22Rv1 (cell line): ENCODE data around the gene MAP3K20.
"Not testable (repeated sequence)": the region's sequence is repeated elsewhere in the genome, so short reads cannot be mapped to it uniquely, and the experiment has no call there.

Source experiments
- H3K27ac ChIP-seq: fragments of 450-650 bp; 2 replicates; pipeline ENCODE4 v1.5.1; 2017
- CTCF ChIP-seq: fragments of 450-650 bp; IDR thresholded peaks from 2 replicates; pipeline ENCODE4 v1.5.1; 2017; ENCODE audit warnings: mild to moderate bottlenecking
- ZFX ChIP-seq: fragments of 450-650 bp; IDR thresholded peaks from 2 replicates; pipeline ENCODE4 v1.6.1; 2017; ENCODE audit warnings: antibody characterized with exemption, borderline replicate concordance

MAP3K20 gene

DNA sequence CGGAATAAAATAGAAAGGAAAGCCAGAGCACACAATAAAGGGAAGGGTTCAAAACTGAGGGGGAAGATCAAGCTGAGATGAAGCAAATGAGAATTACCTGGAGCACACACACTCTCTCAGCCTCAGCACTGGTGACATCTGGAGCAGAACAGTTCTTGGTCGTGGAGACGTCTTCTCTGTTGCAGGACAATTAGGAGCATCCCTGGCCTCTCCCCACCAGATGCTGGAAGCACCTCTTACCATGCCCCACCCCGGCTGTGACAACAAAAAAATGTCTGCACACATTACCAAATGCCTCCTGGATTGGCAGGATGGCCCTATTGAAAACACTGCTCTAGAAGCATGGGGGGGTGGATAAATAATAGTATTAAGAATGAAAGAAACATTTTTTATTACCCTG lies 43.6 kb upstream of the MAP3K20 start:
- no peak for TF ChIP-seq CTCF
- no peak for TF ChIP-seq ZFX

DNA sequence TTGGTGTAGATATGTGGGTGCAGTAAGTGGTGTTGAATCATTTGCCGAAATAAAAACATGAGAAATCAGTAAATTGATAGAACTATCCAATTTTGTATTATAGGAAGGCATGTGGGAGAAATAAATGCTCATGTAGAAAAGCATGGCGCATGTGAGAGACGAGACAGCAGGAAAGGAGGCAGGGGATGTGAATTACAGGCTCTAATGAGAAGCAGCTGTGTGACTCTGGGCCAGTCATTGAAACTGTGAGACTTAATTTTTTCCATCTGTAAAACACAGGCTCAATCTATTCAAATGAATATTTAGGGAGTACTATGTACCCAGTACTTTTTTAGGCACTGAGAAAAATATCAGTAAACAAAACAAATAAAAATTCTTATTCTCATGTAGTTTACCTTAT lies 42.6 kb upstream of the MAP3K20 start:
- no peak overlapping the region for H3K27ac ChIP-seq
- no peak for TF ChIP-seq ZFX
- TF ChIP-seq CTCF, result no peak

More for the DNA sequence above, 43.6 kb upstream of the MAP3K20 start:
- no peak overlapping the region for H3K27ac ChIP-seq

DNA sequence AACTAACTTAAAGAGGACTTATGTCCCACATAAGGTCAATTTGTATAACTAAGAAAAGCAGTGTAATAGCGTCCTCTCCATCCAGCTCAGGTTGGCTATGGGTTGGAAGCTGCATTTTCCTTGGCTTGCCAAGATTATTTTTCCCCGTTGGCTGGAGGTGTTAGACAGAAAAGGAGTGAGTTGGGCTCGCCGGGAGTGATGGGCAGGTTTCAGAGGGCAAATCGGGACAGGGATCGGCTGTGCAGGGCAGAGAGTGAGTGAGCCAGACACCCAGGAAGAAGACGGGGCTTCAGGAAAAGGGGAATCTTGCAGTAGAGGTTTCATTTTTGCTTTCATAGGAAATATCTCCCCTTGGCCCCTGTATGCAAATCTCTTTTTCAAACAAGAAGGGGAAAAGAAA lies 41.5 kb upstream of the MAP3K20 start:
- H3K27ac ChIP-seq, result no peak overlapping the region

GRCh38 chr2:173037245-173038120 lies 38.2 kb upstream of the MAP3K20 start:
- H3K27ac ChIP-seq, result no peak overlapping the region
- TF ChIP-seq ZFX (no peak), CTCF (no peak)

More for the DNA sequence above, 41.5 kb upstream of the MAP3K20 start:
- TF ChIP-seq ZFX, result no peak
- no peak for TF ChIP-seq CTCF

- H3K27ac ChIP-seq, result not testable (repeated sequence)
These were observed 37.4 kb upstream of the MAP3K20 start for GRCh38 chr2:173038257-173038656.

DNA sequence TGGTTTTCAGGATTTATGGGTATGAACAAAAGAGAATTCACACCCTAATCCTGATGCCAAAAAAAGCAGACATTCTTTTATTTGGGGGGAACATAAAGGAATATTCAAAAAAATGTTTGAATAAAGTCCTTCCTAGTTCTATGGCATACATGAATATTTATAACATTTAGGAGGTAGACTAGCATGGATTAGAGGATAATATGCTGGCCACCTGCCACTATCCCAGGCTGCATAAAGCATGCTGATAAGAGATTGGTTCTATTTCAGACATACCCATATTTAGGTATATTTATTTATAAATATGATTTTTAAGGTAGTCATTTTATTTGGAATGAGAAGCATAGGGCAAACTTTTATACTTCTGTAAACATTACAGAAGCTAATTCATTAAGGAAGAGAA lies 34.9 kb upstream of the MAP3K20 start:
- no peak for TF ChIP-seq ZFX
- TF ChIP-seq CTCF, result no peak
- no peak overlapping the region for H3K27ac ChIP-seq

DNA sequence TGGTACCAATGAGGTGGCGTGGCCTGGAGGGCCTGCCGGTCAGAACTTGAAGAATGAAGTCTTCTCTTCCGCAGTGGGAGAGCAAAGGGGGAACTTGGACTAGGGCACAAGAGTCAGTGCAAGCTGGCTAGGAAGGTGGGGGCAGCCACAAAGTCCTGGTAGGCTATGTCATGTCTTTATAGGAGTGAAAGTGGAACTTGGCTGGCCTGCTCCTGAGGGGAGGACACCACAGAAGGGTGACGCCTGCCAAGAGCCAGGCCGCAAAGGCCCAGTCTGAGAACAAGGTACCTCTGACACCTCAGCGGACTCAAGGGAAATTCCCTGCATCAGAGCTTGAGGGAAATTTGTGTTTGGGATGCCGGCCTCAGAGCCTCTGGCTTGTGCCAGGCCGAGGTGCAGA lies 32.2 kb upstream of the MAP3K20 start:
- TF ChIP-seq ZFX, result no peak
- no peak for TF ChIP-seq CTCF
- H3K27ac ChIP-seq, result no peak overlapping the region

- TF ChIP-seq CTCF, result no peak
- TF ChIP-seq ZFX, result no peak
- no peak overlapping the region for H3K27ac ChIP-seq
These were observed 31.6 kb upstream of the MAP3K20 start for GRCh38 chr2:173043897-173044519.
